ENCODE data around the gene PJVK.
"Not testable (repeated sequence)": the region's sequence is repeated elsewhere in the genome, so short reads cannot be mapped to it uniquely, and the experiment has no call there.

PJVK gene

DNA sequence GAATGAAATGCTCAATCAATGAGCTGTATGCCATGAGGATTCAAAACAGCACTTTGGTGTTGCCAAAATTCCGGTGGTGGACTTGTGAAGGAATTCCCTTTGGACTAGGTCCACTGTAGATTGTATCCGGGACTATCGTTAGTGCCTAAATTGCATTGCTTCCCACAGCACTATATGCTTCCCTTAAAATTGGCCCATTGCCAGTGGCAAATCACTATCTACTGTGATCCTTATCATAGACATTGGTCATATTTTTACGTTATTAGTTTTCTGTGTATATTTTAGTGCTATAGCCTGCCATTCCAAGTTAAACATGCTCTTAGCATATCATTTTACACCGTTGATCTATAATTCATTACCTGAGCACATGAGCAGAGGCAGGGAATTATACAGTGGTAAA lies 1.7 kb downstream of the PJVK start:
- H3K27ac ChIP-seq, result peak overlapping the region; percentile 90; the same call in 1 of the 2 replicates
- no peak for TF ChIP-seq ZFX (IDR thresholded peaks at IDR 0.05; ENCODE audit: borderline replicate concordance)
- TF ChIP-seq, protein P1, sequence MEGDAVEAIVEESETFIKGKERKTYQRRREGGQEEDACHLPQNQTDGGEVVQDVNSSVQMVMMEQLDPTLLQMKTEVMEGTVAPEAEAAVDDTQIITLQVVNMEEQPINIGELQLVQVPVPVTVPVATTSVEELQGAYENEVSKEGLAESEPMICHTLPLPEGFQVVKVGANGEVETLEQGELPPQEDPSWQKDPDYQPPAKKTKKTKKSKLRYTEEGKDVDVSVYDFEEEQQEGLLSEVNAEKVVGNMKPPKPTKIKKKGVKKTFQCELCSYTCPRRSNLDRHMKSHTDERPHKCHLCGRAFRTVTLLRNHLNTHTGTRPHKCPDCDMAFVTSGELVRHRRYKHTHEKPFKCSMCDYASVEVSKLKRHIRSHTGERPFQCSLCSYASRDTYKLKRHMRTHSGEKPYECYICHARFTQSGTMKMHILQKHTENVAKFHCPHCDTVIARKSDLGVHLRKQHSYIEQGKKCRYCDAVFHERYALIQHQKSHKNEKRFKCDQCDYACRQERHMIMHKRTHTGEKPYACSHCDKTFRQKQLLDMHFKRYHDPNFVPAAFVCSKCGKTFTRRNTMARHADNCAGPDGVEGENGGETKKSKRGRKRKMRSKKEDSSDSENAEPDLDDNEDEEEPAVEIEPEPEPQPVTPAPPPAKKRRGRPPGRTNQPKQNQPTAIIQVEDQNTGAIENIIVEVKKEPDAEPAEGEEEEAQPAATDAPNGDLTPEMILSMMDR (IDR thresholded peaks at IDR 0.05), result no peak

DNA sequence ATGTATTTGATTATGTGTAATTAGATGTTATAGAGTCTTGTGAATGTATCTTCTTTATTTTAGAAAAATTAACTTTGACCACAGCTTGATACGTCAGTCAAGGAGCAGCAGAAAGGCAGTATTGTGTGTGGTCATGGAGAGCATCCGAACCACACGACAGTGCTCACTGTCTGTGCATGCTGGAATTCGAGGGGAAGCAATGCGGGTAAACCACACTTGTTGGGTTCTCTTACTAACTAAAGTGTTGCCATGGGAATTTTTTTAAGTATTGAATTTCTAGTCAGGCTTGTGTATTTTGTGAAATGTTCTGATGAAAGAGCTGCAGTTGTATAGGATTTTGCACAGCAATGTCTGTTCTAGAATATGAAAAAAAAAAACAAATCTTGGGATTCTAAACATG lies 4.8 kb downstream of the PJVK start:
- TF ChIP-seq, protein P1 (IDR thresholded peaks at IDR 0.05), result no peak
- no peak overlapping the region for H3K27ac ChIP-seq

DNA sequence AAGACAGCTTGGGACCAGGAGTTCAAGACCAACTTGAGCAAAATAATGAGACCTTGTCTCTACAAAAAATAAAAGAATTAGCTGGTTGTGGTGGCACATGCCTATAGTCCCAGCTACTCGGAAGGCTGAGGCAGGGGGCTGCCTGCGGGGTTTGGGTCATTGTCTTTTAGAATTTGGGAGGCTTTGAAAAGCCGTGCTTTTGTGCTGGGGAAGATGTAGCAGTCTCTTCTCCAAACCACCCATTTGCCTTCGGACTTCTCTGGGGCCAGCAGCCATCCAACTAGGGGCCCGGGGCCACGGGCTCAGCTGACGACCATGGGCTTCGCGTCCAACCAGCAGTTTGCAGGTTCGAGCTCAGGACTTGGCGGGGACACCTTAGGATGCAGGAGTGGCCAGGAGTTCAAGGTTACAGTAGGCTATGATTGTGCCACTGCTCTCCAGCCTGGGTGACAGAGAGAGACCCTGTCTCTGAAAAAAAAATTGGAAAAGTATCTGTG lies 6.3 kb downstream of the PJVK start:
- TF ChIP-seq, protein P1 (IDR thresholded peaks at IDR 0.05), result no peak
- TF ChIP-seq ZFX (IDR thresholded peaks at IDR 0.05; ENCODE audit: borderline replicate concordance), result no peak
- H3K27ac ChIP-seq, result no peak overlapping the region

DNA sequence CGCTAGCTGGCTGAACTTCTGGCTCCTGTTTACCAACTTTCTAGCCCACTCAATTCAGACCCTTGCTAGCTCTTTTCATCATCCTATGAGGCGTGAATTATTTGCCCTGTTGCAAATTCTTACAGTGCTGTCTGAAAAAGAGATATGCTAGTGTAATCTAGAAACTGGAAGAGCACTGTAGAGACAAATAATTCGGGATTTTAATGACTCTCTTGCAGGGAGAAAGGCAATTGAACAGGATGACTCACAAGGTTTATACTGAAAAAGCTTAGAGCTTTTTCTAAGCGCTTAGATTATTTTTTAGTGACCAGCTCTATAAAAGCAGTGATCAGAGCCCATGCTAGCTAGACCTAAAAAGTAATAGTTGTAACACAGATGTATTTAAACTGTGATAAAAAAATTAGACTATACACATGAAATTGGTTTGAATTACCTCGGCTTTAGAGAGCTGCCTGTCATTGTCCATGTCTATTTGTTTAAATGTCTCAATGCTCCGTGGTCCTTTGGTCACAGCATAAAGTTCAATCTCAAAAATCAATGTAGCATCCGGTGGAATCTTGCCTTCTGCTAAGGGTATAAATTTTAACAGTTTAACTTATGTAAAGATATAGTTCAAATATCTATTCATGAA lies 18.2 kb downstream of the PJVK start:
- TF ChIP-seq ZFX (IDR thresholded peaks at IDR 0.05; ENCODE audit: borderline replicate concordance), result no peak
- TF ChIP-seq, protein P1 (IDR thresholded peaks at IDR 0.05), result no peak

DNA sequence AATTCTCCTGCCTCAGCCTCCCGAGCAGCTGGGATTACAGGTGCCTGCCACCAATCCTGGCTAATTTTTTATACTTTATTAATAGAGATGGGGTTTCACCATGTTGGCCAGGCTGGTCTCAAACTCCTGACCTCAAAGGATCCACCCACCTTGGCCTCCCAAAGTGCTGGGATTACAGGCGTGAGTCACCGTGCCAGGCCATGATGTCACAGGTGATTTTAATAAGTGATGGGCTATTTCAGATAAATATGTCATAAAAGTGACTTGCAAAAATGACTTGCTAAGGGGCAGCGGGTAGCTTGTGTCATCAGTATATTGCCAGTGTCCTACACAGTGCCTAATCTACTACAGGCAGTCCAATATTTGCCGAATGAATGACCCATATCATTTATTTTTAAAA lies 20.1 kb downstream of the PJVK start:
- H3K27ac ChIP-seq, result not testable (repeated sequence)

More for the DNA sequence above, 18.2 kb downstream of the PJVK start:
- no peak overlapping the region for H3K27ac ChIP-seq

DNA sequence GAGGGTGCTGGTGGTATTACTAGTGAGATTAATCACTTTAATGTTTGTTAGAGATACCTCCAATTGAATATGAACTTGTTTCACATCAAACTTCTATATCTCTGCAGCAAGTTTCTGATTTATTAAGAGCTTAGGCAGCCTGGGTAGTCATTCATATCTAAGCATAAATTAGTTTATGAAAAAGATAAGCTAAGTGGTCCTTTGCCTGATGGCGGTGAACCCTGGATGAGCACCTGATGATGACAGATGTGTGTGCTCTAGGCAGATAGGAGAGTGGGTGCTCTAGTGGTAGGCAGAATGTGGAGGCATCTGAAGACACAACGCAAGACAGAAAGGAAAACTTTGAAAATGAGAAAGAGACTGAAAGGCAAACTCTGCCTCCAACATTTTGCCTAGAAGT lies 22.2 kb downstream of the PJVK start:
- no peak for TF ChIP-seq ZFX (IDR thresholded peaks at IDR 0.05; ENCODE audit: borderline replicate concordance)
- TF ChIP-seq, protein P1 (IDR thresholded peaks at IDR 0.05), result no peak
- no peak overlapping the region for H3K27ac ChIP-seq

DNA sequence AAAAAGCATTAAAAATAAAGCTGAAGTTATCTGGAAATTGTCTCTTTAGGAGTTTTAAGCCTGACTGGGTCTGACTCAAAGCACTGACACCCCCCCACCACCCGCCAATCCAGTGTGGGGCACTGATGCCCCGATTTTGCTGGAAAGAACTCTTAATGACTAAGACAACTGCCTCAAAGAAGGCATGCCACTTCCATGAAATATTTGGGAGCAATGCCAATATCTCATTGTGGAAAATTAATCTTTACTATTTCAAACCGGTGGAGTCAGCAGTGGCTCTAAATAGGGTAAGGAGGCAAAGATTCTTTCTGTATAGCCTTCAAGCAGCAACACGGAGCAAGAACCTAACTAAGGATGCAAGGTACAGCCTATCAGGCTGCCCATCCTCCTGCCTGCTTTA lies 22.8 kb downstream of the PJVK start:
- TF ChIP-seq, protein P1 (IDR thresholded peaks at IDR 0.05), result no peak
- TF ChIP-seq ZFX (IDR thresholded peaks at IDR 0.05; ENCODE audit: borderline replicate concordance), result no peak
- no peak overlapping the region for H3K27ac ChIP-seq

DNA sequence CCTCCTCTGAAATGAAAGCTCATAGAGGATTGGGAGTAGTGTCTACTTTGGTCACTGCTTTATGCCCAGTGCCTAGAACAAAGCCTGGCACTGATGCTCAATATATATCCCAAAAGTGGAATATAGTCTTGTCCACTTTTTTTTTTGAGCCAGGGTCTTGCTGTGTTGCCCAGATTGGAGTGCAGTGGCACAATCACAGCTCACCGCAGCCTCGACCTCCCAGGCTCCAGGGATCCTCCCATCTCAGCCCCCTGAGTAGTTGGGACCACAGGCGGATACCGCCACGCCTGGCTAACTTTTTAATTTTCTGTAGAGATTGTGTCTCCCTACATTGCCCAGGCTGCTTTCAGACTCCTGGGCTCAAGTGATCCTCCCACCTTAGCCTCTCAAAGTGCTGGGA lies 23.4 kb downstream of the PJVK start:
- no peak overlapping the region for H3K27ac ChIP-seq
- TF ChIP-seq ZFX (IDR thresholded peaks at IDR 0.05; ENCODE audit: borderline replicate concordance), result no peak
- TF ChIP-seq, protein P1 (IDR thresholded peaks at IDR 0.05), result no peak

Measured in 22Rv1 (cell line).